K562 (cell line): ENCODE results near the gene SYNPR. TPM values are rescaled to one million over a fixed set of nuclear protein-coding genes. Genes with fewer than 3 reads are reported as not detected.

ENCODE experiments used
- MGA ChIP-seq: fragments of 450-650 bp; IDR thresholded peaks from 2 replicates; pipeline ENCODE4 v1.6.1; 2016; ENCODE audit warnings: mild to moderate bottlenecking, moderate library complexity
- PHTF2 ChIP-seq: fragments of 250-450 bp; sonication (Bioruptor Pico); IDR thresholded peaks from 2 replicates; pipeline ENCODE4 v1.5.0; 2021; ENCODE audit warnings: mild to moderate bottlenecking
- SMAD4 ChIP-seq: fragments of 250-450 bp; sonication (Bioruptor Pico); conservative IDR thresholded peaks from 2 replicates; pipeline ENCODE4 v1.8.0; 2021; ENCODE audit warnings: inconsistent platforms, mild to moderate bottlenecking, moderate library complexity
- polyA plus RNA-seq, 8 experiments: library from polyadenylated mRNA; depleted of rRNA in 4 of 8; stranded (reverse) in 5 of 8; unstranded in 3 of 8; fragments of >200 nt; fragmentation: Nextera tagmentation in 2 of 8; fragmentation: Illumina TruSeq in 1 of 8; extraction: Ambion mirVana in 2 of 8; extraction: Trizol in 1 of 8; gene quantifications; 2 replicates each; pipeline versions ENCODE4 v1.2.1 to v1.2.3, GENCODE V29; 2011 to 2014; ENCODE audit warnings: inconsistent platforms in 1 of 8, missing spikeins in 1 of 8
- total RNA-seq, 7 experiments: library from RNA; depleted of rRNA in 6 of 7; stranded (reverse); fragments of >200 nt in 6 of 7; fragmentation: Illumina TruSeq in 2 of 7; extraction: Trizol in 2 of 7; gene quantifications; 2 replicates each; pipeline versions ENCODE4 v1.2.1 to v1.2.3, GENCODE V29; 2011 to 2021; ENCODE audit warnings: low replicate concordance in 1 of 7

Gene SYNPR
- total and polyA plus RNA-seq, 9 of the 15 experiments (the other 6 are each of a cell fraction or from before 2014, with no cell fraction given) = not detected

GRCh38 chr3:63519426-63519825 lies 241.3 kb downstream of the SYNPR start (continued):
- TF ChIP-seq MGA (no peak), PHTF2 (CRISPR knock-in tag) (no peak), SMAD4 (CRISPR knock-in tag) (no peak)
